ENCODE data around the gene IFIT3.

GRCh38 chr10:89348481-89348880, 20.7 kb downstream of the IFIT3 start:
- TF ChIP-seq CTCF (IDR thresholded peaks at IDR 0.05) (no peak), POLR2A (IDR thresholded peaks at IDR 0.05) (no peak), POLR2AphosphoS5 (IDR thresholded peaks at IDR 0.05) (no peak)
